VCaP (cell line): ENCODE data around the gene KCP.

Source experiments
- H3K27ac ChIP-seq: fragments of 450-650 bp; 2 replicates; pipeline ENCODE4 v1.5.1; 2017
- CTCF ChIP-seq: fragments of 450-650 bp; conservative IDR thresholded peaks from 2 replicates; pipeline ENCODE4 v1.5.1; 2017; ENCODE audit warnings: mild to moderate bottlenecking, moderate library complexity

KCP gene

DNA sequence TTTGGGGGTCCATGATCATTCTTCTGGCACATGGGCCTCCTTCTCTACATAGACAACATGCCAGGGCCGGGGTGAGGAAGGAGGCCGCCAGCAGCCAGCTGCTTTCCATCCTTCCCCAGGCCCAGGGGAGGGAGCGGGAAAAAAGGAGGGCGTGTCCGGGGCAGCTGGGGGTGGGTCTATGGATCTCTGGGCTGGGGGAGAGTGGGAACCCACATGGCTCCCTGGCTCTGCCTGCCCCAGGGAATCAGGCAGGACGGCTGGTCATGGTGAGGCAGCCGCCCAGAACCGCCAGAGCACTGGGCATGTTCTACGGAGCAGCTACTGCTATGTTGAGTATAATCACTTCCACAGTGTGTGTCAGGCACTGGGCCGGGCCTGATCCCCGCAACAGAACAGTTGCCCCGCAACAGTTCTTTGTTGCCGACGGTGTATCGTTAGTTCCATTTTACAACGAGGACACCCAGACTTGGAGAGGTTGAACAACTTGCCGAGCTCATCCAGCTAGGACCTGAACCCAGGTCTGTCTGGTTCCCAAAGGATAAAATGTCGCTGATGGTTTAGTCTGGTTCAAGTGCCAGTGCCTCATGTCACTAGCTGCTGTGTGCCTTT lies 20.8 kb upstream of the KCP start:
- TF ChIP-seq CTCF, result no peak
- no peak overlapping the region for H3K27ac ChIP-seq

DNA sequence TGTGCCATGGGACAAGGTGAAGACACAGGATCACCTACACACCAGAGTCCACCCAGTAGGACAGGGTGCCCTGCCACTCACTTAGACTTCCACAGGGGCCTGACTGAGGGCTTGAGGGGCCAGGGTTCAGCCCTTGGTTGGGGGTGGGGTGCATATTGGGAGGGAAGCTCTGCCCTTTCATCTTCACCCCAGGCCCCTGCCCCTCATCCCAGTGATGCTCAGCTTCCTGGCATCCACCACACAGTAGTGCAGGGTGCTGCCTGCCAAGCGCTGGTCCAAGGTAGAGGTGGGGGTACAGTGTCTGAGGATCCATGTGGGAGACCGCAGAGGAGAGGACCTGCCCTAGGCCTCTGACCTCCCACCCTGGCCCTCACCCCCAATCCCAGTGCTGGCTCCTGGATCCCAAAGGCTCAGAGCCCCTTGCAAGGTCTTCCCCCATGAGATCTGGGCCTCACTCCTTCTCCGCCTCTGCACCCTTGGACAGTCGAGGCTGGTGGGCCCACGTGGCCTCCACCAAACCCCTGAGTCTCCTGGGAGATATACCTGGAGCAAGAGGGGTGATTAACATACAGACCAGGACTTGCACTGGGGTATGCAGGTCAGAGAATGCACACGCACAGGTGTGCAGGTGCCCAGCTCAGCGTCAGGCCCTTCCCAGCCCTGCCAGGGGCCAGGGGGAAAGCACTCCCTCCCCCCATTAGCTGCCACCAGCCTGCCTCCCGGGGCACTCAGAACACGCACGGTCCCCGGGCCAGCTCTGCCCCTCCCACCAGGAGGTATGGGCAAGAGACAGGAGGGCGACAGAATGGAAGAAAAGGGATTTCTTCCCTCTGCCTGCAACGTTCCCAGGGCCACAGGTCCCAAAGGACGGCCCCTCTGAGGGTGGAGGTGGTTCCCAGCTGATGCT lies 18.6 kb upstream of the KCP start:
- H3K27ac ChIP-seq, result no peak overlapping the region
- no peak for TF ChIP-seq CTCF

- no peak for TF ChIP-seq CTCF
- no peak overlapping the region for H3K27ac ChIP-seq
These were observed 17.8 kb upstream of the KCP start for GRCh38 chr7:128928159-128928813.

- no peak overlapping the region for H3K27ac ChIP-seq
- TF ChIP-seq CTCF, result no peak
These were observed 14.4 kb upstream of the KCP start for GRCh38 chr7:128924707-128925588.

DNA sequence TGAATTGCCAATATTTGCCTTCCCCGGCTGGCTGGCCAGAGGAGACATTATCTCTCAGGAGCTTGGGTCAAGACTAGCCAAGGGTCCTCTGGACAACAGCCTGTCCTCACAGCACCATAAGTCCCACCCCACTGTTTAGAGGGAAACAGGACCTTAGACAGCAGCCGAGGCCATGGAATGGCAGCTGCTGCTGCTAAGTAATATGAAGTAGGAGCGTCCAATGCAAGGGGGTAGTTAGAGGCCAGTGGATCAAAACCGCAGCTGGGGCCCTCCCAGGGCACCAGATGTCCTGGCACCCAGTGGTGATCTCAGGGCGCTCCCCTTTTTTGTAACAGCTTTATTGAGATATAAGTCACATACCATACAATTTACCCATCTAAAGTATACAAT lies 12.9 kb upstream of the KCP start:
- no peak for TF ChIP-seq CTCF

DNA sequence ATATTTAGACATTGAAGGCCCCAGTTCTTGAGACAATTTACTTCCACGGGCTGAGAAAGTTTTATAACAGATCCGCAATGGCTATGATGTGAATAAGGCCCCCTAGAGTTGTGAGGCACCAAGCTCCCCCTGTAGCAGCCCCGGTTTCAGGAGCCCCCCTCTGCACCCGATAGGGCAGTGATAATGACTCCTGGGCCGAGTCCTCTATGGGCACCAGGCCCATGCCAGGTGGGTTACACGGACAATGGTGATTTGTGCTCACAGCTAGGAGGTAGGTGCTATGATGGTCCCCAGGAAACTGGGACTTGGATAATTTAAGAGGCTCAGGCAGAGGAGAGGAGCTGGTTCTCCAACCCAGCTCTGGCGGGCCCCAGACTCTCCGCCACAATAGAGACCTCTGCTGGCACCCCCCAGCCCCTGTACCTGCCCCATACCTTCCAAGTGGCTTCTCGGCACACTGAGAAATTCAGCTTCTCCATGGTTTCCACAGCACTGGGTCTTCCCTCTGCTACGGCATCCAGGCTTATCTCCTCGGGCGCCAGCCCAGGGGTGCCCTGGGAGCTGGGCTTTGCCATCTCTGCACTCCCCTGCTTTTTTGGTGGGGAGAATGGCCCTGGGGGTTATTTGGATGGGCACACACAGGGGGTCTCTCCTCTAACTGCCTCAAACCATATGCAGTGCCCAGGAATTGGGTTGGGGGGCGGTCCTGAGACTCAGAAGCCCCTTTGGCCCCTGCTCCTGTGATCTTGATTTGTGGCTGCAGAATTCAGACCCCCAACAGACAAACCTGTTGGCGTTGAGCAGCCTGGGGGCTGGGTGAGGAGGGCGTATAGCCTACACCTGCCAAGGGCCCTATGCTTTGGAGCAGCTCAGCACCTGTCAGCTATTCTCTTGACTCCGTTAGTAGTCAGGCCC lies 12.2 kb upstream of the KCP start:
- no peak for TF ChIP-seq CTCF
- H3K27ac ChIP-seq, result no peak overlapping the region

More for the DNA sequence above, 12.9 kb upstream of the KCP start:
- no peak overlapping the region for H3K27ac ChIP-seq
